Bone marrow (tissue), 2 donors: ENCODE measurements around the gene PNISR.

Source experiments
- DNase-seq, 2 donors: peaks; one replicate each; lab custom pipeline; 2025; lab: John Stamatoyannopoulos, UW

PNISR gene

DNA sequence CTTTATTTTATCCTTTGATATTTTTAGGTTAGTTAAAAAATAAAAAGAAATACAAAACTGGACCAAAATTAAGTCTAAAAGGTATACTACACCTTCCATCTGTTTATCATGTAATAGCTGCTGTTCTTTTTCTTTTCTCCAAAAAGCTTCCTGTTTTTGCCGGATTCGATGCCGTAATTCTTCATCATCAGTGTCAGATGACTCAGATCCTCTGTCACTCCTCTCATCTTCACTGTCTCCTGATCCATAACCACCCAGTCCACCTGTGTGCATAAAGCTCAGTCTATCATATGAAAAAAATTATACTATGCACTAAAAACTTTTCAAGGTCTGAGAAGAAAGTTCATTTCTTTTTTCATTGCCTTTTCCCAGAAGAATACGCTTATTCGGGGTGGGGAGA, 22.7 kb downstream of the PNISR start:
- DNase-seq, result no peak

DNA sequence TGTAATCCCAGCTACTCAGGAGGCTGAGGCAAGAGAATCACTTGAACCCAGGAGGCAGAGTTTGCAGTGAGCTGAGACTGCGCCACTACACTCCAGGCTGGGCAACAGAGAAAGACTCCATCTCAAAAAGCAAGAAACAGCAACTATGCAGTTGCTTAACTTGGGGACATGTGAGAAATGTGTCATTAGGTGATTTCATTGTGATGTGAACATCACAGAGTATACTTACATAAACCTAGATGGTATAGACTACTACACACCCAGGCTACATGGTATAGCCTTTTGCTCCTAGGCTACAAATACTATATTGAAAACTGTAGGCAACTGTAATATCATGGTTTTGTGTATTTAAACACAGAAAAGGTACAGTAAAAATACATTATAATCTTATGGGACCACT, 27.8 kb downstream of the PNISR start:
- DNase-seq, result no peak

DNA sequence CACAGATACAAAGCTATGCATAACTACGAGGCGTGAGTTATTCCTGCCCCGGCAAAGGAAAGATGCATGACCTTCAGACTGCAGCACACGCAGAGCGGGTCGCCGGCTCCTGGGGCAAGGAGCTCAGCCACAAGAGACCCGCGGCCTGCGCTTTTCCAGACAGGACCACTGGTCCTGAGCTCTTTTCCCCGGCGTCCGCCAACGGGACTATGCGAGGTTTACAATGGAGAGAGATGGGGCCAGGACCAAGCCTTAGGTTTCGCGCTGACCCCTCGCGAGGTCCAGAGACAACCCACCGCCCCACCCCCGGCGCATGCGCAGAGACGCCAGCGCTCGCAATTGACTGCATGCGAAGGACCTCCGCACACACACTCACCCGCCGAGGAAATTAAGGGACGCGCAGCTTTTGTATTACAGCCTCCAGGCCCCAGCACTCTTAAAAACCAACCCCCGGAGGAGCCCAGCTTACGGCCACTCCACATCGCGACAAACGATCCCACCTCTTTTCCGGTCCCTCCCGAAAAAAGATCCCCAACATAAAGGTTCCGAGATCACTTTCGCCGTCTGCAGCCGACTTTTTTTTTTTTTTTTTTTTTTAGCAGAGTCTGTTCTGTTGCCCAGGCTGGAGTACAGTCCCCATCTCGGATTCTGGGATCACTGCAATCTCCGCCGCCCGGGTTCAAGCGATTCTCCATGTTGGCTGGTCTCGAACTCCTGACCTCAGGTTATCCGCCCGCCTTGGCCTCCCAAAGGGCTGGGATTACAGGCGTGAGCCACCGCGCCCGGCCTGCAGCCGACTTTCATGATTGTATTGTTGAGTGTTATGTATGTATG, 31.2 kb downstream of the PNISR start, which contains the start of gene COQ3:
Gene COQ3 (minus strand): TSS at position 498 of the 834 bp plus-strand sequence. CDS start 16 bp downstream, at position 482.
- peak; percentile 27 to 32 for DNase-seq

DNA sequence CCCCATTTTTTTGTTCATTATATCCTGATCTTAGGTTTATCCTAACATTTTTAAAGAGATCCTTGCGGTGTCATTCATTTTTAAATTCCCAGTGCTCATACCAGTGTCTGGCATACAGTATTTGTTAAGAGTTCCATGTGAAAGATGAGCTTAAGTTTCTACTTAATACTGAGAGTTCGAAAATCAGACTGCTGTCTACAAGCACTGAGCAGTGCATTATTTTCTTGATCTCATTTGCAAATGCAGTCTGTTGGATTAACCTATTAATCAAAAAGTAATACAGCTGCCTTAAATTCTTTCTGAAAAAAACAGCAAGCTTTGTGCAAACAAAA, 31.8 kb downstream of the PNISR start:
- no peak for DNase-seq

DNA sequence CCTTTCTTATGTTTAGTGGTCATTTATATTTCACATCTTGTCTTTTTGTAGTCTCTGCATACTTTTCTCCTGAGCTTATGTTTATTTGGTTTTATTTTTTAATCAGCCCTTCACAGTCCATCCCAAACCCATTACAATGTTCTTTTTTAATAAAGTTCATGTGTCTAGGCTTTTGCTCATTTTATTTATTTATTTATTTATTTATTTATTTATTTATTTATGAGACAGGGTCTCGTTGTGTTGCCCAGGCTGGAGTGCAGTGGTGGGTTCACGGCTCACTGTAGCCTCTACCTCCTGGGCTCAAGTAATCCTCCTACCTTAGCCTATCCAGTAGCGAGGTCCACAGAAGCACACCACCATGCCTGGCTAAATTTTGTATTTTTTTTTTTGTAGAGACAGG, 34.2 kb downstream of the PNISR start:
- DNase-seq, result no peak

DNA sequence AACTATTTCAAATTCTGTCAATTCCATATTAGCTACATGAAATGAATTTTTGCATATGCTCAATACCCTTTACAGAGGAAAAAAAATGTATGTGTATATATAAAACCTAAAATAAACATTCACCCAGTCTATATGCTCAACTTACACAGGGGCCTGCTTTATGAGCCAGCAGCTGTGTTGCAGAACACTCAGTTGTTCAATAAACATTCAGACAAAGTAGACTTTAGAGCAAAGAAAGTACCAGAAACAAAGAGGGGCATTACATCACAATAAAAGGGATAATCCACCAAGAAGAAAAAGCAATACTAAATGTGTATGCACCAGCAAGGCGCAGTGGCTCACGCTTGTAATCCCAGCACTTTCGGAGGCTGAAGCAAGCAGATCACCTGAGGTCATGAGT, 40.6 kb downstream of the PNISR start:
- DNase-seq, result no peak

DNA sequence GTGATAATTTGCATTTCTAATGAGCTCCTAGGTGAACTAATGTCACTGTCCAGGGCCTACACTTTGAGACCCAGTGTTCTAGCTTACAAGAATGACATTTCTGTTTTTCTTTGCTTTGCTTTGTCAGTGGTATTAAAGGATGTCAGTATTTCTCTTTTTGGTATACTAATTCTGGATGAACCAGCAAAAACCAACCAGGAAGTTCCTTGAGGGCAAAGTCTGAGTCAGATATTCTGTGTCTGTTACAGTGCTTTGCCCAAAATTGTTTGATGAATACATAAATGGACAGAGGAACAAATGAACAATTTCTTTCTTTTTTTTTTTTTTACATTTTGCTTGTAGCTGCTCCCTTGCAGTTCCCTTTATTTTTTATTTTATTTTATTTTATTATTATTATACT, 46.5 kb downstream of the PNISR start:
- DNase-seq, result peak in 1 of 2 donors; percentile 33

DNA sequence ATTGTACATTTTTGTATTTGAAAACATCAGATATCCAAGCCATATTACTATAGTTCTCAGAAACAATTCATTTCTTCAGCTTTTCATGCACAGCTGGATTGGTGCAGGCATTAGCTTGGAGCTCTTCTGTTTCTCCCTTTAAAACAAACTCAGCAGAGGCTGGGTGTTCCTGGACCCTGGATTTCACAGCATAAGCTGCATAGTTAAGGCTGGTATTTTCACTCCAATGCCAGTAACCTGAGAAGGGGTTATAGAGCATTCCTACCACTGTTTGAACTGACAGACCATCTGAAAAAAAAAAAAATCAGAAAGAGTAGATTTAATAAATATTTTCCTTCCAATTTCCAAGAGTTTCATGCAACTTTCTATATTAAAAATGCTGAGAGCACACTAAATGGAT, 55.6 kb downstream of the PNISR start:
- no peak for DNase-seq

DNA sequence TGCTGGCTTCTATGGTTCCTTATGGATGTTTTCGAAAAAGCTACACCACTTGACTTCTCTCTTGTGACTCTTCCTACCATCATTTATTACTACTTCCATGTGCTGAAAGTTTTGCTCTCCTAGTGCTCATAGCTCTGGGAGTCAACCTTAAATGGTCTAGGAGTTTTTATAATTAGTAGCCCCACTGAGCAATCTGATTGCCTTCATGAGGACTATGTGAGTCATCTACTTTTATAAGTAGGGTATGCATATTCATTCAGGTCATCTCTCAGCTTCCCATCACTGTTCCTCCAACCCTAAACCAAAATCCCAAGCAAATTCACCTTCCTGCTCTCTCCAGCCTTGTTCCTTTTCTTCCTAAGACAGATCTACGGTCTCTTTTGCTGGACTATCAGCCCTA, 58.3 kb downstream of the PNISR start:
- no peak for DNase-seq

DNA sequence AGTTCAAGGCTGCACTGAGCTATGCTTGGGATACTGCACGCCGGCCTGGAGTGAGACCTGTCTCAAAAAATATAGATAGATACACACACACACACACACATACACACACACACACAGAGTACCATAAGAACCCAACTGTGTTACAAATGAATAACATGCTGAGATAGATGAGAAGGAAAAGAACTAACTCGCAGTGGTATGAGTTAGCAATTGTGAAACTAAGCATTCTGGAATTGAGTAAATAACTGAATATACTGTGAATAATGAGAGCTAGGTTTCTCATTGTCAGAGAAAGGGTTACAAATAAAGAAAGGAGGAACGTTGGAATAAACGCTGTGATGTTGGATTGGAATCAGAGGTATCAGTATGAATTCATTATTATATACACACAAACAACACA, 61.1 kb downstream of the PNISR start:
- no peak for DNase-seq

DNA sequence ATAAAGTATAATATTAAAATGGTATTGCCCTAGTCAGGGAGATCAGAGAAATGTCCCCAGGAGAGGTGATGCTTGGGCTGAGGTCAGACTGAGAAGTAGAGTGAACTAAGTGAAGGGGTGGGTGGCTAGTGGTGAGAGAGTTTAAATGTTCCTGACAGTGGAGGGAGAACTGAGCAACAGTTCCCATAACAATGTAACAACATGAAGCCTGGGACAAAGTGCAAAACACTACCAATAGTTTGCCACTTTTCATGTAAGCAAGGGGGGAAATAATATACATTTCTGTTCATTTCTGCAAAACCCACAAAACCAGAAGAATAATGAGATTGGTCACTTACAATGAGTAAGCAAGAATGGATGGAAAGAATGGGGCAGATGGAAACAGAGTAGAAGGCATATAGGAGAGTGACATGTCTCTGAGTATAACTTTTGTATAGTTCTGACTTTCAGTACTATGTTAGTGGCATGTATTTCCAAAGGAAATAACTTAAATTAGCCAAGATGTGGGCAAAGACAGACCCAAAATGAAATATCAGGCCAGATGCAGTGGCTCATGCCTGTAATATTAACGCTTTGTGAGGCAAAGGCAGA, 62.3 kb downstream of the PNISR start:
- DNase-seq, result no peak

DNA sequence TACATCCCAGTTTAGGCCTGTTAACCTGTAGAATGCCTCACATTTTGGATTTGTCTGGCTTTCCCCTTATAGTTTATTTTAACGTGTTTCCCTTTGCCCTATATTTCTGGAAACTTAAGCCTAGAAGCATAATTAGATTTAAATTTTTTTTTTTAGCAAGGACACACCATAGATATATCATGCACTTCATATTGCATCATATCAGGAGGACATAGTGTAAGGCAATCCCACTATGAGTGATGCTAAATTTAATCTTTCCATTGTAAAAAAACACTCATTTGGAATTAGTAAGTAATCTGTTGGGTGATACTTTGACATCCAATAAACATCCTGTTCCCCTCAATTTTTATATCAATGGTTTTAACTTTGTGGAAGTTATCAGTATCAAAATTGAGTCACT, 65.3 kb downstream of the PNISR start:
- DNase-seq, result no peak

DNA sequence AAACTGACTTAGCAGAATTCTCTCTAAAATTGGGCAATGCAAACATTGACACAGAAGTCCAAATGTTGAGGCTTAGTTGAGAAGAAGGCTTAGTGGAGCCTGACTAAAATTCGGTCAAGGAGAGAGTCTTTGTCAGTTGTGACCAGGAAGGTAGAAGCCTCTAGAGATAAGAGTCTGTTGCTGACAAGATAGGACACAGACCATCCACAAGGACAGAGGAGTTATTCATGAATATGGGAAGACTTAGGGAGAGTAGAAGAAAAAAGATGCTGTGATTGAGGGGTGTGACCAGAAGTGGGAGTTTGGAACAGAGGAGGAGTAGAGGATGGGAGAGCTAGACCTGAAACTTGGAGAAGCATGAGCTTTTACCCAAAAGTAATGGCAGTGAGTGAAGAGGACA, 68.5 kb downstream of the PNISR start:
- no peak for DNase-seq

DNA sequence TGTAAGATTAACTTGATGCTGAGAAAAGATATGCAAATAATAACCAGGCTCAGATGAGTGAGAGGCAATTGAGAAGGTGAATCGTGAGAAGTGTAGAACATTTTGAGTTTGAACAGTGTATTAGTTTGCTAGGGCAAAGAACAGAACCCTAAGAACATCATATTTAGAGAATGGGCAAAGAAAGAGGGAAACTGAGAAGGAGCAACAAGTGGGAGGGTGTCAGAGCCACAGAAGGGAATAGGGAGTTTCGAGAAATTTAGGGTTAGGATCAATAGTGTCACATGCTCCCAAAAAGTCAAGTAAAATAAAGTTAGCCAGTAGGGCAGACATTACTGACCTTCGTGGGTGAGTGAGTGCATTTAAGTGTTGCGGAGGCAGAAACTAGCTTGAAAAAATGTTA, 70.1 kb downstream of the PNISR start:
- DNase-seq, result no peak

DNA sequence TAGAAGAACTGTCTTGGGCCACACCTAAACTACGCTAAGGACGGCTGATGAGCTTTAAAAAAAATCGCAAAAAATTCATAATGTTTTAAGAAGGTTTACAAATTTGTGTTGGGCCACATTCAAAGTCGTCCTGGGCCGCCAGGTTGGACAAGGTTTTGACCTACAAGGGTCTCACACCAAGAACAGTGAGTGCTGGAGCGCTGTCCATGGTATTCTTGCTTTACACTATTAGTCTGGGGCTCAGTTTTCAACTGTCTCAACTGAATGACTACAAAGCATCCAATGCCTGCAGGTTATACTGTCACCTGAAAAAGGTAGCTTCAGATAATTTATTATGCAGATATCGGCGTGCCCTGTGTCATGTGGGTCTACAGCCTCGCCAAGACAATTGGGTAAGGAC, 72.0 kb downstream of the PNISR start:
- DNase-seq, result no peak

DNA sequence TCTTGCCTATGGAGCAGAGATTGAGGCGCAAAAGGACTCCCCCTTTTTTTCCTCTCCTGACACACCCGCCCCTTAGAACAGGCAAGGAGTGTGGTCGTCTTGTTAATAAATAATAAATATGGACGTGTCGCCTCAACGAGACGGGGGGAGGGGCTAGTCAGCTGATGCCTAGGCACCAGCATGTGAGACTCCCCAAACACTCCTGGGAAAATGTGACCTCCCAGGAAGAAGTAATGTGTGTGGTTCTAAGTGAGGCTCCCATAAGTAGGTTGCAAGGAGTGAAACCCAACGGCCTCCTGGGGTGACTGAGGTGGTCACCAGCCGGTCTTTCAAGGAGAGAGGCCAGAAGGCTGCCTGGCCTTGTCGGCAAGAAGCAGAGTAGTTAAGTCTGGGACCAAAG, 74.5 kb downstream of the PNISR start:
- no peak for DNase-seq

DNA sequence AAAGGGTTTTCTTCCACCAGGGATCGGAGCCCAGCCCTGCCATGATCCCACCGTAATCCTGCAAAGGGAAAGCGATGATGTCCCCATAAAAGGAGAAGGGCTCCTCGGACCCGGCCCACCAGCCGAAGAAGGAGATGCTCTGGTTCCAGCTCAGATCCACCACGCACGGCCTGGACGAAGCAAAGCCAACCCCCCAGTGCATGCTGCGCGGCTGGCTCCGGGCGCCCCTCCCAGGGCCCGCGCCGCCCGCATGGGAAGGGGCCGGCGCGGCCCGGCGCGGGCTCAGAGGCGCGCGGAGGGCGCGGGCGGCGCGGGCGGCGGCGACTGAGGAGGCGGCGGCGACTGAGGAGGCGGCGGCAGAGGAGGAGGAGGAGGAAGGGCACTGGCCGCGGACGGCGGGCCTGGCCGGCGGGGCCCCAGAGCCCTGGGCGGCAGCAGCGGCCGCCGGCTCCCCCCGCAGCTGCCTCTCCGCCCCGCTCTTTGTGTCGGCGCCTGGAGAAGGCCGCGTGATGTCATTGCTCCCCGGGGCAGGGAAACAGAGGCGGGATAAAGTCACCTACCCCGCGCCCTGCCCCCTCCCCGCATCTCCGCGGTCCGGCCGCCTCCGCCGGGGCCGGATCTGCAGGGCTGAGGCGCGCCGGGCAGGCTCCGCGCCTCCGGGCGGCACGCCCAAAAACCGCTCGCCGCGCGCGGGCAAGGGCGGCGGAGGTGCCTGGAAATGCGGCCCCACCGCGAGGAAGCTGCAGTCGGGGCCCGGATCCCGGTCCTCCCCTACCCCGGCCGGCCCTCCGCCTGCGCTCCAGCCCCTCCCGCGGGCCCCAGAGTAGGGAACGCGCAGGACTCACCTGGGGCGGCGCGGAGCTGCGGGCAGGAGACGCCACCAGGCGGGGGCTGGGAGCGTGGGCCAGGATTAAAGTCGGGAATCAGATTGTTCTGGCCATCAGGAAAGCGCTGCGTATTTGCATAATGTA, 75.7 kb downstream of the PNISR start, which contains the start of gene FAXC:
Gene FAXC (minus strand): TSS at position 504 of the 971 bp plus-strand sequence. CDS start 302 bp downstream, at position 202.
- DNase-seq, result no peak

DNA sequence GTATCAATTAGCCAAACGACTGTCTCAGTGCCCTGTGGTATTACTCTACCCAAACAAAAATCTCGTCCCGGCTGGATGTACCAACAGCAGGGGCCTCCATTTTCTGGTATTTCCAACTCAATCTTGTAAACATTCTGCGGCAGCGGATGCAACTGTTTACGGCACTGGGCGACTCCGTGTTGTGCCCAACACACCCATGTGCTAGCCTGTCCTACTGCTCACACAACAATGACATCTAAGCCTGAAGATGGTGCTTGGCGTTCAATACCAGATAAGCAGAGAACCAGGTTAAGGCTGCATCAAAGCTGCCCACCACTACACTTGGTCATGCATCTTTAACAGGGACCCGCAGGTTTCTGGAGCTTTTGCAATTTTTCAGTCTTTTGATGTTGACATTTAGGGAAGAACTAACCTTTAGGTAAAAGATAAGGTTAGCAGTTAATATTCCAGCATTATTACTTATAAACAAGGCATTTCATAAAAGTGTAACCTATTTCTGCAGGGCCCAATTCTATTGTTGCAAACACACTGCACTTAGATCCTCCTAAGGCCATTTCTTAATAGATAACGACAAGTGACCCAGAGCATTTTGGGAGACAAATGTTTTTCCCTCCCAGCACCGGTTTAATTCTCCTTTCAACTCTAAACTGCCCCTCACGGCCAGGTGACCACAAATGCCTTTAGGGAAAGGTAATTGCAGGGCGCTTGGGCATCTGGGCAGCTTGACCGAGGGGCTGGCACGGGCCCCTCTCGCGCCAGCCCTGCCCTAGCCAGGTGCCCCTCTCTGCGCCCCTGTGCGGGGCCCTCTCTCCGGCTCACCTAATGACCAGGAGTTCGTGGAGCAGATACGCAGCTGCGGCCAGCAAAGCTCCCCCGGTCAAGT, 76.6 kb downstream of the PNISR start:
- DNase-seq, result no peak
